HG02870 (cell line): ENCODE data around the gene MOSMO.

ENCODE experiments used
- ATAC-seq: cut with Tn5 transposase; IDR thresholded peaks from one replicate; pipeline ENCODE4 v1.9.1; 2021; ENCODE audit warnings: mild to moderate bottlenecking, moderate library complexity; ENCODE audit not compliant: unreplicated experiment

MOSMO gene

GRCh38 chr16:22130528-22130927 lies 122.6 kb downstream of the MOSMO start:
- no peak for ATAC-seq

- no peak for ATAC-seq
Measured at GRCh38 chr16:22132801-22133200, 124.9 kb downstream of the MOSMO start.
